ENCODE data around the gene CEP135. TPM values are rescaled to one million over a fixed set of nuclear protein-coding genes. Genes with fewer than 3 reads are reported as not detected.

Gene CEP135
- total RNA-seq, 1 experiment from 2014 or later: 1.2 TPM

GRCh38 chr4:56082829-56083228 lies 134.1 kb downstream of the CEP135 start:
- H3K36me3 ChIP-seq: no peaks in the 10 kb centered on the region

More at GRCh38 chr4:56082829-56083228, 134.1 kb downstream of the CEP135 start:
- H3K9me3 ChIP-seq: no peaks in the 10 kb centered on the region
- no peak overlapping the region for H3K4me3 ChIP-seq
- H3K27me3 ChIP-seq: no peaks in the 10 kb centered on the region
- DNase-seq: no peak

Other genes with a start within 250 kb of the CEP135 start
- gene EXOC1L, start 129.2 kb upstream of the CEP135 start, total RNA-seq (2014; rRNA removed; shearing (Covaris generic); ENCODE audit: low replicate concordance): not detected in 2 replicates
- 16.0 and 20.2 TPM in 2 replicates for gene EXOC1, start 95.3 kb upstream of the CEP135 start, total RNA-seq (2014; rRNA removed; shearing (Covaris generic); ENCODE audit: low replicate concordance)